ENCODE results near the gene CCDC12.

- TF ChIP-seq CTCF (conservative IDR thresholded peaks at IDR 0.05 in 1 of 2, IDR thresholded peaks at IDR 0.05 in 1 of 2; ENCODE audit: extremely low read depth in 1 of 2, insufficient read depth in 1 of 2, low read depth in 1 of 2, low read length in 2 of 2) (no peak), EZH2 (IDR thresholded peaks at IDR 0.05; ENCODE audit: borderline replicate concordance, low read length) (no peak)
Observed at GRCh38 chr3:46873521-46873920, 103.0 kb downstream of the CCDC12 start.

Measured in mammary epithelial cell (primary cell).